ENCODE data around the gene OR4K13.

Gene OR4K13, protein sequence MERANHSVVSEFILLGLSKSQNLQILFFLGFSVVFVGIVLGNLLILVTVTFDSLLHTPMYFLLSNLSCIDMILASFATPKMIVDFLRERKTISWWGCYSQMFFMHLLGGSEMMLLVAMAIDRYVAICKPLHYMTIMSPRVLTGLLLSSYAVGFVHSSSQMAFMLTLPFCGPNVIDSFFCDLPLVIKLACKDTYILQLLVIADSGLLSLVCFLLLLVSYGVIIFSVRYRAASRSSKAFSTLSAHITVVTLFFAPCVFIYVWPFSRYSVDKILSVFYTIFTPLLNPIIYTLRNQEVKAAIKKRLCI

DNA sequence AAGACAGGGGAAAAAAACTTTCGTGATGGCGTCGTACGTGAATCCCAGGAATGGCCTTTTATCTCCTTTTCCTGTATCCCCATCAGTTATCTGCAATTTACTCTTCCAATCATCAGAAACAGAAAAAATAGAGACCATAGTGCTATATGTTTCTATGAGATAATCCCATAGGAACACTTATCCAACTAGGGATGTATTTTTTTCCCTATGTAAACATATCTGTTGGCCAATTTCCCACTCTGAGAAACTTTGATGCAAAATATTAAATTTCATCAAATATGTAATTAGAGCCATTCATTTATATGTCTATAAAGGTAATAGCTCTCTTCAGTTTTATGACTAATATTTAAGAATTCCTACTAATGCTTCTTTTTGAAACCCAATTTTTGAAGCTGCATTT is at the start of gene OR4K13:
Gene OR4K13 (minus strand): TSS at position 101 of the 400 bp plus-strand sequence. CDS start 1,280 bp downstream, outside the sequence.
- DNase-seq (ENCODE audit: low read depth): no peak

DNA sequence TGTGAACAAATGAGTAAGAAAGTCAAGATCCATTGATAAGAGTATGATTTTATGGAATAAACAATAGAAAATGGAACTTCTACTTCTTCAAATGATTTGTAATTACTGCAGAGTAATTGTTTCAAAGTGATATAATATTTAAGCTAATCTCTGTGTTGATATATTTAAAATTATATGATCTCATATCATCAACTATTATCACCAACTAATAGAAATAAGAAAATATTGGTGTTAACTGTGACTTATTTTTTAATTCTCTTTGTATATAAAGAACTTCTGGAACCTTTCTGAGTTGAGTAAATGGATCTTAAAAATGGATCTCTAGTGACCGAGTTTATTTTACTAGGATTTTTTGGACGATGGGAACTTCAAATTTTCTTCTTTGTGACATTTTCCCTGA is 23.9 kb upstream of the OR4K13 start, which contains the start of gene OR4L1:
Gene OR4L1 (plus strand): TSS at position 301 of the 400 bp plus-strand sequence. CDS start 0 bp downstream, at position 301.
- DNase-seq (ENCODE audit: low read depth): no peak

DNA sequence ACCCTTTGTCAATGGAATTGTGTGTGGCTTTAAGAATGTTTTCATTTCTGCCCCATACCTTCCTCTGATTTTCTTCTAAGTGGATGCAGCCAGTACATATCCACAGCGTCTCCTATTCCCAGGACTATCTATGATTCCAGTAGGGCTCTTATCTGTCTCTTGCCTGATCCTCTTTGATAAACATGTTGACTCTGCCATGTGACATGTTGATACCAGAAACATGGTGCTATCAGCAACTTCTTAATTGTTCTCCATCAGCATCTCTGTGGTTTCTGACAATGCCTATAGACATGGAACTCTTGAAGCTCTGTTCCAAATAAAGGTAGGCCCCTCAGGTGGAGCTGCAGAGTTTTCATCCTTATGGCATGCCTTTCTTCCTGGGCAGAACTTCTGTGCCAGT is 12.4 kb upstream of the OR4K13 start:
- no peak for DNase-seq (ENCODE audit: low read depth)

GRCh38 chr14:20044243-20044642 is 8.4 kb upstream of the OR4K13 start:
- DNase-seq (ENCODE audit: low read depth): no peak

DNA sequence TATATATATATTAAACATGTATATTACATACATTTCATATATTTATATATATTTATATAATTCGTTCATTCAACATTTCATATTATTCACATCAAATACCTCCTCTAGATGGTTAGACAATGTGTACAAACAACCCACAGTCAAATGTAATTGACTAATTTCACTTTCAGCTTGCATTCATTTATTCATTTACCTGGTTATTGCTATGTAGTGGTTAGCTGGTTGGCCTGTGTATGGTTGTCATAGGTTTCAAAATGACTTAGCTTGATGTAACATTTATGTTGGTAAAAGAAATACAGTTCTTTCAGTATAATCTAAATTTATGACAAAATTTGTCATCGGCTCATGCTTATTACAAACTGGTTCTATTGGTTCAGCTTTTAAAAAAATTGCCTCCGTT is 389 bp downstream of the OR4K13 start:
- no peak for DNase-seq (ENCODE audit: low read depth)

DNA sequence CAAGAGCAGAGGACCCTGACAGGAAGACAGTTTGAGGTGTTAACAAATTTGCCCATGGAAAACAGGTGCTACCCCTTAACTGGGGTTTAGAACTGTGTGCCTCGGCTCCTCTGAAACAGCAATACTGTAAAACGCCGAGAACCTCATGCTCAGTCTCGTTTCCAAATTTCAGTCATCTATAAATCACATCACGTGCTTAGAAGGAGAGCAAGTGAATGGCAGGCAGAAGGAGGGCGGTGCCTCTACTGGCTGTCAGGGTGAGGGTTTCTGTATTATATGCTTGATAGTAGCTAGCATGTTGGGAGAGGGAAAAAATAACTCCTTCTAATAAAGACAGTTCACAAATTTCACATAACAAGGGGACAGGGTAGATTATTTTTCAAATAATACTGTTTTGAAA is 4.8 kb downstream of the OR4K13 start:
- no peak for DNase-seq (ENCODE audit: low read depth)

- DNase-seq (ENCODE audit: low read depth): no peak
These were observed 16.5 kb downstream of the OR4K13 start, which contains the start of gene OR4K14 for GRCh38 chr14:20019257-20019865. Gene OR4K14 (minus strand): TSS chr14:20019307. CDS start chr14:20015193, 4,114 bp downstream.

GRCh38 chr14:20008156-20008555 is 27.7 kb downstream of the OR4K13 start:
- no peak for DNase-seq (ENCODE audit: low read depth)

DNA sequence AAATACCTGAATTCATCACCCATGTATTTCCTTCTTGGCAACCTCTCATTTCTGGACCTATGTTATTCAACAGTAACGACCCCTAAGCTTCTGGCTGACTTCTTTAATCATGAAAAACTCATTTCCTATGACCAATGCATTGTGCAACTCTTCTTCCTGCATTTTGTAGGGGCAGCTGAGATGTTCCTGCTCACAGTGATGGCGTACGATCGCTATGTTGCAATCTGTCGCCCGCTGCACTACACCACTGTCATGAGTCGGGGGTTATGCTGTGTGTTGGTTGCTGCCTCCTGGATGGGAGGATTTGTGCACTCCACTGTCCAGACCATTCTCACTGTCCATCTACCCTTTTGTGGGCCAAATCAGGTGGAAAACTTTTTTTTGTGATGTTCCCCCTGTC is 33.5 kb downstream of the OR4K13 start:
- no peak for DNase-seq (ENCODE audit: low read depth)

DNA sequence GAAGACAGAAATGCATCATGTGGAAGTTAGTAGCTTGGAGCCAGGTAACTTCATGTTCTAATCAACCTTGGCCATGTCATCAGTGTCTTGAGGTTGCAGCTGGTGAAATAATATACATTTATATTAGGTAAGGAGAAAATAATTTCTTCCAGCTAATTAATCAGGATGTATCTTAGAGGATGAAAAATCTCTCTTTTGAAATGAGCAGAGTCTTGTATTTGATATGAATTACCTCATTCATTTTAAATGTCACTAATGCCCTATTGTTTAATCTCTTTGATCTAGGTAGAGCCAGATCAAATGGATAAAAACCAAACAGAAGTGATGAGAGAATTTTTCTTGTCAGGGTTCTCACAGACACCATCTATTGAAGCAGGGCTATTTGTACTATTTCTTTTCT is 34.0 kb downstream of the OR4K13 start, which contains the start of gene OR4Q2:
Gene OR4Q2 (plus strand): TSS at position 301 of the 400 bp plus-strand sequence.
- no peak for DNase-seq (ENCODE audit: low read depth)

- DNase-seq (ENCODE audit: low read depth): no peak
These were observed 42.4 kb downstream of the OR4K13 start for GRCh38 chr14:19993438-19993837.

Data from fibroblast of the conjunctiva (primary cell).